MM.1S (cell line): Measurements from ENCODE around the gene GCN1.

Experiments
- CTCF ChIP-seq: fragments of 300-600 bp; sonication (generic); IDR thresholded peaks from 2 replicates; pipeline ENCODE4 v1.5.1; 2016; ENCODE audit warnings: antibody characterized with exemption, low read length, mixed read lengths
- EZH2 ChIP-seq: fragments of 300-600 bp; sonication (generic); optimal IDR thresholded peaks from 2 replicates; pipeline ENCODE3; 2017; ENCODE audit warnings: low read depth, mild to moderate bottlenecking, antibody characterized with exemption, low read length, mixed read lengths

- TF ChIP-seq CTCF, result no peak
- no peak for TF ChIP-seq EZH2
Measured at GRCh38 chr12:120199025-120199424, 4.5 kb upstream of the GCN1 start.
